ENCODE data around the gene TFDP1. TPM values are rescaled to one million over a fixed set of nuclear protein-coding genes. Genes with fewer than 3 reads are reported as not detected.
A peak's percentile ranks its signal among the peaks of the same experiment; 100 is the strongest.

Gene TFDP1
- total RNA-seq, 6 donors from 2014 or later = 23.2 to 45.2 (median 37.9) TPM

DNA sequence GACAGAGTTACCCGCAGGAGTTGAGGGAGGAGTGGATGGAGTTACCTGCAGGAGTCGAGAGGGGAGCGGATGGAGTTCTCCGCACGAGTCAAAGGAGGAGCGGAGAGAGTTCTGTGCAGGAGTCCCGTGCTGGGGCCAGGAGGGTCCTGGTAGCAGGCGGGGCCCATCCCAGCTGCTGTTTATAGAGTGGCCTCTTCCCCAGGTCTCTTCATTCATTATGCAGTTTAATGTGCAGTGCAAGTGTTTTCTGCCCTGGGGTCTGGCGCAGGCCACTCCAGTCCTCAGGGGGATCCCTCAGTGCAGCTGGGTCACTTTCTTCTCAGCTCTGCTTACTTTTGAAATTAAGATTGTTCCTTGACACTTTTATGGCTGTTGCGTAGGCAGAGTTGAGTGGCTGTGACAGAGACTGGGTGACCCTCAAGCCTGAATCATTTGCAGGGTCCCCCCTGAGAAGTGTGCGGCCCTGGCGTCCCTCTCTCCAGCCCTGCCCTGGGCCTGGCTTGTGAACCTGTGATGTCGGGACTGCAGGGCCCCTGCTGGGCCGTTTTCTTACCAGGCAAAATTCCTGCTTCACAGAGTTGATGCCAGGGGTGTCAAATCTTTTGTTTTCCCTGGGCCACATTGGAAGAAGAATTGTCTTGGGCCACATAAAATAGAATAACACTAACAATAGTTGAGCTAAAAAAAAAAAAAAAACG, 17.9 kb downstream of the TFDP1 start:
- no peak for ATAC-seq (ENCODE audit: low FRiP score in 2 of 2)
- Histone ChIP-seq H3K4me1 (peaks cover 0 to 13% (median 2%) of the 10 kb centered on the region in 4 donors), H3K4me3 (no peak overlapping the region), H3K27ac (no peak overlapping the region), H3K36me3 (peaks cover 0 to 32% (median 11%) of the 10 kb centered on the region in 4 donors), H3K27me3 (no peaks in the 10 kb centered on the region), H3K9me3 (no peaks in the 10 kb centered on the region)
- TF ChIP-seq POLR2AphosphoS5 (IDR thresholded peaks at IDR 0.05) (no peak), EP300 (IDR thresholded peaks at IDR 0.05) (no peak)
- 87 to 88% methylated on average over 15 of the region's 15 CpGs for WGBS, 2 donors
- DNase-seq = peak in 1 of 2 donors; percentile 36

DNA sequence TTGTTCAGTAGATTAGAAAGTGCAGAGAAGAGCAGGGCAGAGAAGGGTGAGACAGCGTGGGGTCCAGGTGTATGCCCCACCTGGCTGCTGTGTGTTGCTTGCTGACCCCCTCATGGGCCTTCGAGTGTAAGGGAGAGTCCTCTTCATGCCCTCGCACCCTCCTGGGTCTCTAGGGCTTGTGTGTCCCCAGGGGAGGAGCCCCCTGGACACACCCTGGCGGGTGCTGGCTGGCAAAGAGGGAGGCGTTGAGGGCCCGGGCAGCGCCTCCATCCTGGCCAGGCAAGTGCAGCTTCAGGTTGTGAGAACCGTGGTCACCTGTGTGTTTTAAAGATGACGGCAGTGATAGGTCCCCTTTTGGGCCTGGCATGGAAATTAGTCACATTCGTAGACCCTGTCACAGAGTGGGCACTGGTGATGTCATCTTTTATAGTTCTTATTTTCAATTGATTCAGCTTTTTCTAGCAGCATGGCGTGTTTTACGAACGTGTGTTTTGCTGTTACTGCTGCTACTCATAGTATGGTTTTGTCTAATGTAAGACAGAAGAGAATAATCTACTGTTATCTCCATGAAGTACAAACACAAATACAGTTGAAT, 18.7 kb downstream of the TFDP1 start:
- no peak overlapping the region for H3K4me3 ChIP-seq
- H3K27me3 ChIP-seq = no peaks in the 10 kb centered on the region
- ATAC-seq (ENCODE audit: low FRiP score in 2 of 2) = no peak
- TF ChIP-seq EP300 (IDR thresholded peaks at IDR 0.05) = no peak
- H3K36me3 ChIP-seq = peaks cover 0 to 24% (median 7%) of the 10 kb centered on the region in 4 donors
- 75 to 89% methylated on average over 8 to 13 of the region's 13 CpGs for WGBS, 2 donors
- H3K4me1 ChIP-seq = peaks cover 0 to 13% (median 2%) of the 10 kb centered on the region in 4 donors
- no peak overlapping the region for H3K27ac ChIP-seq
- H3K9me3 ChIP-seq = no peaks in the 10 kb centered on the region
- peak in 1 of 2 donors; percentile 45 for DNase-seq

DNA sequence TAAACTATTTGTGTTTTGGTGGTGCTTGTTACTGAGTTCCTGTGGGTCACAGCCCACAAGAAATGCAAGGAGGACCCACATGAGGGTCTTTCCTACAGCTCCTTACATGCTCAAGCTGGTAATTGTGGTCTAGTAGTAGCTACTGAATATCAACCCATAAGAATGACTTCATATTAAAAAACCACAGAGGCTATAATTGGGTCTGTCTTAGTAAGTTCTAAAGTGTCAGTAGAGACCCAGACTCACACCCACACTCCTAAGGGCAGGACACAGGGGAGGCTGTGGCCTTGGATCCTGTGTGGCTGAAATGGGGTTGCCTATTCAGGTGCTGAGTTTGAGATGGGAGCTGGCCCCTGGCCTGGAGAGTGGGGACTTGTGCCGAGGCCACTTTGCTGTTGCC, 19.6 kb downstream of the TFDP1 start:
- Histone ChIP-seq H3K9me3 (no peaks in the 10 kb centered on the region), H3K27me3 (no peaks in the 10 kb centered on the region), H3K36me3 (peaks cover 0 to 23% (median 6%) of the 10 kb centered on the region in 4 donors), H3K4me3 (no peak overlapping the region), H3K27ac (no peak overlapping the region), H3K4me1 (peaks cover 0 to 13% (median 2%) of the 10 kb centered on the region in 4 donors)
- WGBS, 2 donors = 80% methylated on average over 1 of the region's 1 CpG
- TF ChIP-seq POLR2A (IDR thresholded peaks at IDR 0.05) (no peak), POLR2AphosphoS5 (IDR thresholded peaks at IDR 0.05) (no peak), EP300 (IDR thresholded peaks at IDR 0.05) (no peak)
- TF ChIP-seq, protein P1, sequence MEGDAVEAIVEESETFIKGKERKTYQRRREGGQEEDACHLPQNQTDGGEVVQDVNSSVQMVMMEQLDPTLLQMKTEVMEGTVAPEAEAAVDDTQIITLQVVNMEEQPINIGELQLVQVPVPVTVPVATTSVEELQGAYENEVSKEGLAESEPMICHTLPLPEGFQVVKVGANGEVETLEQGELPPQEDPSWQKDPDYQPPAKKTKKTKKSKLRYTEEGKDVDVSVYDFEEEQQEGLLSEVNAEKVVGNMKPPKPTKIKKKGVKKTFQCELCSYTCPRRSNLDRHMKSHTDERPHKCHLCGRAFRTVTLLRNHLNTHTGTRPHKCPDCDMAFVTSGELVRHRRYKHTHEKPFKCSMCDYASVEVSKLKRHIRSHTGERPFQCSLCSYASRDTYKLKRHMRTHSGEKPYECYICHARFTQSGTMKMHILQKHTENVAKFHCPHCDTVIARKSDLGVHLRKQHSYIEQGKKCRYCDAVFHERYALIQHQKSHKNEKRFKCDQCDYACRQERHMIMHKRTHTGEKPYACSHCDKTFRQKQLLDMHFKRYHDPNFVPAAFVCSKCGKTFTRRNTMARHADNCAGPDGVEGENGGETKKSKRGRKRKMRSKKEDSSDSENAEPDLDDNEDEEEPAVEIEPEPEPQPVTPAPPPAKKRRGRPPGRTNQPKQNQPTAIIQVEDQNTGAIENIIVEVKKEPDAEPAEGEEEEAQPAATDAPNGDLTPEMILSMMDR (IDR thresholded peaks at IDR 0.05) = no peak
- no peak for ATAC-seq (ENCODE audit: low FRiP score in 2 of 2)
- DNase-seq = no peak

DNA sequence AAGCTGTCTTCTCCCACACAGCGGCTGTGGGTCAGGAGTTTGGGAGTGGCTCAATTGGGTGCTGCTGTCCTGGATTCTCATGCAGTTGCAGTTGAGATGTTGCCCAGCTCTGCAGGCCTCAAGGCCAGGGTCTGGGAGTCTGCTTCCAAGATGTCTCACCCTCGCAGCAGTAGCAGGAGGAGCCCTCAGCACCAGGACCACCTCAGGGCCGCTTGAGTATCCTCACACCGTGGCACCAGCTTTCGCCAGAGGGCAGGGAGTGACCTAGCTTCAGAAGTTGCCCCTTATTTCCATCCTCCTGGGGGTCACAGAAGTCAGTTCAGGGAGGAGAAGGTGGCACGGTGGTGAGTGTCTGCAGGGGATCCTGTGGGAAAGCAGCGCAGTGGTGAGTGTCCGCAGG, 20.9 kb downstream of the TFDP1 start:
- Histone ChIP-seq H3K27ac (no peak overlapping the region), H3K36me3 (peaks cover 0 to 12% (median 4%) of the 10 kb centered on the region in 4 donors), H3K9me3 (no peaks in the 10 kb centered on the region), H3K4me3 (no peak overlapping the region), H3K27me3 (no peaks in the 10 kb centered on the region), H3K4me1 (peaks cover 0 to 13% (median 2%) of the 10 kb centered on the region in 4 donors)
- ATAC-seq (ENCODE audit: low FRiP score in 2 of 2) = no peak
- WGBS, 2 donors = 98 to 99% methylated on average over 5 to 6 of the region's 8 CpGs
- no peak for TF ChIP-seq POLR2AphosphoS5 (IDR thresholded peaks at IDR 0.05)
- TF ChIP-seq POLR2A (IDR thresholded peaks at IDR 0.05) = no peak
- no peak for DNase-seq

DNA sequence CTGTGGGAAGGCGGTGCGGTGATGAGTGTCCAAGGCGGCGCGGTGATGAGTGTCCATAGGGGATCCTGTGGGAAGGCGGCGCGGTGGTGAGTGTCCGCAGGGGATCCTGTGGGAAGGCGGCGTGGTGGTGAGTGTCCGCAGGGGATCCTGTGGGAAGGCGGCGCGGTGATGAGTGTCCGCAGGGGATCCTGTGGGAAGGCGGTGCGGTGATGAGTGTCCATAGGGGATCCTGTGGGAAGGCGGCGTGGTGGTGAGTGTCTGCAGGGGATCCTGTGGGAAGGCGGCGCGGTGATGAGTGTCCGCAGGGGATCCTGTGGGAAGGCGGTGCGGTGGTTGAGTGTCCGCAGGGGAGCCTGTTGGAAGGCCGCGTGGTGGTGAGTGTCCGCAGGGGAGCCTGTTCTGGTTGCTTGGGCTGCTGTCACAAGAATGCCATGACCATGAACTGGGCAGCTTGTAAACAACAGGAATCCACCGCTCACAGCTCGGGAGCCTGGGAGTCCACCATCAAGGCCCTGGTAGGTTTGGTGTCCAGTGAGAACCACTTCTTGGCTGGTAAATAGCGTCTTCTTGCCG, 21.4 kb downstream of the TFDP1 start:
- Histone ChIP-seq H3K9me3 (no peaks in the 10 kb centered on the region), H3K36me3 (peaks cover 0 to 13% (median 4%) of the 10 kb centered on the region in 4 donors), H3K27ac (peak overlapping the region in 3 of 4 donors; percentile 58 to 67 (median 66)), H3K4me1 (peaks cover 0 to 13% (median 2%) of the 10 kb centered on the region in 4 donors), H3K4me3 (no peak overlapping the region), H3K27me3 (no peaks in the 10 kb centered on the region)
- DNase-seq (no peak), ATAC-seq (ENCODE audit: low FRiP score in 2 of 2) (no peak)
- no peak for TF ChIP-seq EP300 (IDR thresholded peaks at IDR 0.05)
- TF ChIP-seq POLR2A (IDR thresholded peaks at IDR 0.05) = no peak
- TF ChIP-seq POLR2AphosphoS5 (IDR thresholded peaks at IDR 0.05) = no peak
- TF ChIP-seq, protein P1 (IDR thresholded peaks at IDR 0.05) = no peak
- 97 to 98% methylated on average over 32 to 34 of the region's 34 CpGs for whole genome bisulfite sequencing, 2 donors
